Calu3 (cell line): Measurements from ENCODE around the gene TOR4A. TPM values are rescaled to one million over a fixed set of nuclear protein-coding genes. Genes with fewer than 3 reads are reported as not detected.

ENCODE experiments used
- BruUV-seq: library from RNA; stranded (reverse); fragments of 400-500 nt; replicated peaks from 2 replicates; lab custom pipeline; 2021; lab: Mats Ljungman, UMichigan
- CTCF ChIA-PET: fragments of 300-600 bp; sonication (Branson Sonifier 250); formaldehyde crosslinking; loops from one replicate; lab custom pipeline; 2022; ENCODE audit warnings: antibody characterized with exemption; lab: Charles Lee
- DNase-seq: peaks from one replicate; pipeline ENCODE4 v3.0.0; 2022
- H3K27ac Mint-ChIP-seq: one replicate; pipeline ENCODE4 v1.8.0; 2022; ENCODE audit warnings: mixed read lengths; ENCODE audit not compliant: unreplicated experiment
- H3K27me3 Mint-ChIP-seq: one replicate; pipeline ENCODE4 v1.8.0; 2022; ENCODE audit warnings: mixed read lengths; ENCODE audit not compliant: unreplicated experiment
- H3K36me3 Mint-ChIP-seq: one replicate; pipeline ENCODE4 v1.8.0; 2022; ENCODE audit warnings: mild to moderate bottlenecking, moderate library complexity, mixed read lengths; ENCODE audit not compliant: insufficient read depth, unreplicated experiment
- H3K4me1 Mint-ChIP-seq: one replicate; pipeline ENCODE4 v1.8.0; 2022; ENCODE audit warnings: mild to moderate bottlenecking, low read depth, mixed read lengths; ENCODE audit not compliant: unreplicated experiment
- H3K4me3 Mint-ChIP-seq: one replicate; pipeline ENCODE4 v1.8.0; 2022; ENCODE audit warnings: mild to moderate bottlenecking, low read depth, moderate library complexity, mixed read lengths; ENCODE audit not compliant: unreplicated experiment
- H3K9me3 Mint-ChIP-seq: one replicate; pipeline ENCODE4 v1.8.0; 2022; ENCODE audit warnings: low read depth, mixed read lengths; ENCODE audit not compliant: unreplicated experiment
- CTCF ChIP-seq: fragments of 200-600 bp; IDR thresholded peaks from one replicate; pipeline ENCODE4 v1.8.0; 2022; ENCODE audit warnings: antibody characterized with exemption; ENCODE audit not compliant: unreplicated experiment
- intact Hi-C: fragments of 100-400 bp; cut with micrococcal nuclease; formaldehyde crosslinking; loops from one replicate; pipeline ENCODE4 v1.10.0; 2022; ENCODE audit not compliant: unreplicated experiment
- total RNA-seq: library from RNA; stranded (reverse); gene quantifications from 2 replicates; pipeline ENCODE4 v1.2.3, GENCODE V29; 2022

The TOR4A gene
- total RNA-seq, 1 experiment from 2014 or later: 51.8 TPM

- no peak overlapping the region for H3K4me3 Mint-ChIP-seq
- no peak for TF ChIP-seq CTCF
- no peak overlapping the region for H3K27ac Mint-ChIP-seq
- H3K36me3 Mint-ChIP-seq: peaks cover 3% of the 10 kb centered on the region
- BruUV-seq: no TSS peak
- no peaks in the 10 kb centered on the region for H3K9me3 Mint-ChIP-seq
- no peaks in the 10 kb centered on the region for H3K27me3 Mint-ChIP-seq
- DNase-seq: no peak
- intact Hi-C loops: no loop called here
- CTCF ChIA-PET: interaction anchor here (0.6 to 1.0 kb wide), 2 partner anchors 13 to 736 kb away, joined by 3 to 4 read pairs; no protein-coding TSS in a partner anchor
- no peaks in the 10 kb centered on the region for H3K4me1 Mint-ChIP-seq
Measured at GRCh38 chr9:137311986-137312851, 34.7 kb downstream of the TOR4A start.

GRCh38 chr9:137312852-137313325 is 35.4 kb downstream of the TOR4A start:
- H3K27ac Mint-ChIP-seq: no peak overlapping the region
- CTCF ChIA-PET: interaction anchor here (0.6 kb wide), 1 partner anchor 737 kb away, joined by 4 read pairs; no protein-coding TSS in a partner anchor
- no peak for TF ChIP-seq CTCF
- no peaks in the 10 kb centered on the region for H3K36me3 Mint-ChIP-seq
- H3K4me1 Mint-ChIP-seq: no peaks in the 10 kb centered on the region
- no TSS peak for BruUV-seq
- intact Hi-C loops: no loop called here
- no peak overlapping the region for H3K4me3 Mint-ChIP-seq
- H3K27me3 Mint-ChIP-seq: no peaks in the 10 kb centered on the region
- DNase-seq: no peak
- H3K9me3 Mint-ChIP-seq: no peaks in the 10 kb centered on the region

- H3K4me1 Mint-ChIP-seq: no peaks in the 10 kb centered on the region
- intact Hi-C loops: no loop called here
- H3K4me3 Mint-ChIP-seq: no peak overlapping the region
- H3K36me3 Mint-ChIP-seq: no peaks in the 10 kb centered on the region
- no peaks in the 10 kb centered on the region for H3K9me3 Mint-ChIP-seq
- H3K27me3 Mint-ChIP-seq: no peaks in the 10 kb centered on the region
- H3K27ac Mint-ChIP-seq: no peak overlapping the region
- no peak for DNase-seq
- no TSS peak for BruUV-seq
- CTCF ChIA-PET: no interaction called here
- TF ChIP-seq CTCF: no peak
Measured at GRCh38 chr9:137313326-137313936, 35.9 kb downstream of the TOR4A start.

GRCh38 chr9:137313956-137314560 is 36.5 kb downstream of the TOR4A start:
- CTCF ChIA-PET: no interaction called here
- Mint-ChIP-seq H3K36me3 (peaks cover 4% of the 10 kb centered on the region), H3K4me1 (no peaks in the 10 kb centered on the region), H3K27me3 (no peaks in the 10 kb centered on the region), H3K9me3 (no peaks in the 10 kb centered on the region), H3K4me3 (no peak overlapping the region), H3K27ac (no peak overlapping the region)
- no peak for DNase-seq
- intact Hi-C loops: no loop called here
- no TSS peak for BruUV-seq
- TF ChIP-seq CTCF: no peak
